ENCODE measurements around the gene GRPEL2. TPM values are rescaled to one million over a fixed set of nuclear protein-coding genes. Genes with fewer than 3 reads are reported as not detected.

Gene GRPEL2
- total and polyA plus RNA-seq, 2 of the 8 experiments (the other 6 are each of a cell fraction or from before 2014, with no cell fraction given): 11.2 to 52.2 TPM

DNA sequence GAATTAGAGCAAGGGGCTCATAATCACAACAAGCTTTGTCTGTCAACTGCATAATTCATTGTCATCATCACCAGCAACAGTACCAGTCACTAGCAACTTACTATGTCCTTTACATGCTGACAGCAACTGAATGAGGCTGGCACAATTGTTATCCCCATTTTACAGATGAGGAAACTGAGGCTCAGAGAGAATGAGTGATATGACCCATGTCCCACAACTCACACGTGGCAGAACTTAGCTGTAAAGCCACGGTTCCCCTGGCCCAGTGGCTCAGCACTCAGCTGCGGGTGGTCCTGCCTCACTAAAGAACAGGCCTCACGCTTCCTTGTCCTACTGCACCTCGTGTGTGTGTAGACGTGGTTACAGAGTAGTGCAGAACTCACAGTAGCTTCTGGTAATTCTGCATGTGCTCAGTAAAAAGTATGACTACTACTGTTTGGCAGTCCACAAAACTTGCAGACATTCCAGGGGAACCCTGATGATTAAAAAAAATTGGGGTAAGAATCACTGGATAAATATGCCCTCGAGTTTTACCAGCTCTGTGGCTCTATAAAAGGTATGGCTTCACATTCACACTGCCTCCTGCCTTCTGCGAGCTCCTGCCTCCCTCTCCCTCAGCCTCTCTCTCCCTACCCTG, 43.4 kb upstream of the GRPEL2 start:
- H3K27ac ChIP-seq (ENCODE audit: low read depth, low read length): no peak overlapping the region
- H2AFZ ChIP-seq (ENCODE audit: low read length): no peak overlapping the region
- H3K79me1 ChIP-seq (ENCODE audit: low read depth, low read length): no peaks in the 10 kb centered on the region
- FAIRE-seq: no peak
- no peaks in the 10 kb centered on the region for H3K36me3 ChIP-seq (ENCODE audit: control insufficient read depth in 2 of 4, insufficient read depth in 4 of 4, low read length in 3 of 4)
- POLR2A ChIA-PET (ENCODE audit: partially characterized antibody): no interaction called here
- H3K79me2 ChIP-seq (ENCODE audit: control insufficient read depth in 1 of 2, insufficient read depth in 2 of 2, low read length in 2 of 2): no peaks in the 10 kb centered on the region
- no peak overlapping the region for H3K9ac ChIP-seq (replicated peaks in 1 of 4; ENCODE audit: extremely low read depth in 1 of 4, low read depth in 3 of 4, low read length in 3 of 4)
- no peak overlapping the region for H3K14ac ChIP-seq (ENCODE audit: insufficient read length)
- H3K23me2 ChIP-seq (ENCODE audit: low read depth, low read length): no peaks in the 10 kb centered on the region; the same call in 1 of the 2 replicates
- H2AK5ac ChIP-seq (ENCODE audit: low read depth, low read length): no peak overlapping the region
- peak overlapping the region; percentile 29; the same call in 1 of the 2 replicates for H4K8ac ChIP-seq (ENCODE audit: extremely low read depth, insufficient read depth, low read length)
- H2BK5ac ChIP-seq (ENCODE audit: low read depth, low read length): no peak overlapping the region
- no peak overlapping the region for H4K91ac ChIP-seq (replicated peaks; ENCODE audit: insufficient read length, low read length)
- no peaks in the 10 kb centered on the region for H3K27me3 ChIP-seq (replicated peaks in 1 of 4; ENCODE audit: control insufficient read depth in 3 of 4, extremely low read depth in 1 of 4, insufficient read depth in 3 of 4, low read length in 3 of 4)
- H4K20me1 ChIP-seq (replicated peaks in 1 of 2; ENCODE audit: control insufficient read depth in 1 of 2, insufficient read depth in 2 of 2, low read length in 2 of 2): no peaks in the 10 kb centered on the region
- DNase-seq (ENCODE audit: low read depth in 1 of 2, low spot score in 2 of 2): no peak
- H3K4me1 ChIP-seq (replicated peaks in 1 of 4; ENCODE audit: control insufficient read depth in 3 of 4, insufficient read depth in 4 of 4, low read length in 3 of 4): no peaks in the 10 kb centered on the region; a peak in 1 of 7 replicates
- H2BK120ac ChIP-seq (replicated peaks; ENCODE audit: low read depth, low read length): no peak overlapping the region
- WGBS, 2 experiments (ENCODE audit: extremely low coverage in 1 of 2, insufficient coverage in 1 of 2, insufficient read length in 1 of 2, insufficient replicate concordance in 2 of 2, low coverage in 1 of 2, low lambda C conversion rate in 2 of 2, missing lambda C conversion rate in 1 of 2): 89% methylated on average over 8 of the region's 8 CpGs; no CpG with 5 or more reads in 1 of the 2 experiments
- no peaks in the 10 kb centered on the region for H3K9me3 ChIP-seq (ENCODE audit: insufficient read depth in 2 of 2, low read depth in 1 of 2, low read length in 1 of 2)
- no peak overlapping the region for H3K4me2 ChIP-seq (ENCODE audit: insufficient read depth in 1 of 2, low read depth in 2 of 2, low read length in 2 of 2)
- no peak overlapping the region for H3K56ac ChIP-seq (replicated peaks; ENCODE audit: insufficient read length, low read depth, low read length)
- no peak overlapping the region for H2BK15ac ChIP-seq (ENCODE audit: low read length)
- no peak overlapping the region for H3K23ac ChIP-seq (ENCODE audit: insufficient read length)
- CTCF ChIA-PET (ENCODE audit: partially characterized antibody): interaction anchor here (0.9 to 2.5 kb wide), 7 partner anchors 9 to 250 kb away, joined by 3 to 10 read pairs (median 5); no protein-coding TSS in a partner anchor
- H3K4me3 ChIP-seq (ENCODE audit: extremely low read depth in 1 of 4, insufficient read depth in 2 of 4, low read depth in 3 of 4, low read length in 4 of 4): no peak overlapping the region
- H3K4ac ChIP-seq (replicated peaks; ENCODE audit: insufficient read length, low read depth, low read length): no peak overlapping the region
- TF ChIP-seq RNF2 (IDR thresholded peaks at IDR 0.05; ENCODE audit: borderline replicate concordance, low read depth, low read length, missing control alignments, poor library complexity, severe bottlenecking) (no peak), EZH2 (IDR thresholded peaks at IDR 0.05; ENCODE audit: low read depth, low read length, severe bottlenecking) (no peak)
- H4K5ac ChIP-seq (ENCODE audit: insufficient read length, low read depth, low read length): no peak overlapping the region
- no peak overlapping the region for H2BK12ac ChIP-seq (ENCODE audit: low read depth, low read length)
- no peak overlapping the region for H3K18ac ChIP-seq (ENCODE audit: extremely low read depth, low read length)
- H2BK20ac ChIP-seq (ENCODE audit: low read length): no peak overlapping the region

Measured in H1 (cell line).